Lower leg skin (tissue), 3 donors: ENCODE measurements around the gene PCBP1.

Experiments used
- CTCF ChIP-seq, 3 donors: fragments of 450-650 bp; IDR thresholded peaks; one replicate each; pipeline ENCODE4 v1.5.1; 2016; ENCODE audit warnings: antibody characterized with exemption in 3 of 3, mild to moderate bottlenecking in 3 of 3, moderate library complexity in 2 of 3
- POLR2A ChIP-seq, 2 donors: fragments of 450-650 bp; IDR thresholded peaks; one replicate each; pipeline ENCODE4 v1.6.1; 2016 to 2017; ENCODE audit warnings: antibody characterized with exemption in 2 of 2, mild to moderate bottlenecking in 1 of 2, moderate library complexity in 1 of 2

- no peak for TF ChIP-seq CTCF (IDR thresholded peaks at IDR 0.05)
- no peak for TF ChIP-seq POLR2A (IDR thresholded peaks at IDR 0.05)
These were observed 16.3 kb downstream of the PCBP1 start for GRCh38 chr2:70103531-70104061.
